Pancreas (tissue), 10 donors: ENCODE data around the gene LIMS2. TPM values are rescaled to one million over a fixed set of nuclear protein-coding genes. Genes with fewer than 3 reads are reported as not detected.

Experiments
- ATAC-seq, 4 donors: fragments of 200-7000 bp; cut with Tn5 transposase; one replicate each; pipeline versions ENCODE4 v1.8.0 to v1.9.1; 2020; ENCODE audit warnings: mild to moderate bottlenecking in 4 of 4, moderate library complexity in 4 of 4
- DNase-seq, 6 donors: peaks; one replicate each; pipeline ENCODE4 v3.0.0-alpha.2; 2020
- FAIRE-seq: peaks from 2 replicates; lab custom pipeline; 2012; peaks lifted over from hg19 to GRCh38; lab: Jason Lieb, UNC
- H3K27ac ChIP-seq, 4 donors: fragments of 200-600 bp; sonication (generic); 1 replicate in 3 of 4; 2 replicates in 1 of 4; pipeline versions ENCODE4 v1.5.0 to v1.8.0; 2020
- H3K27me3 ChIP-seq, 4 donors: fragments of 200-600 bp; one replicate each; pipeline ENCODE4 v1.8.0; 2021
- H3K36me3 ChIP-seq, 3 donors: fragments of 200-600 bp; sonication (generic) in 1 of 3; one replicate each; pipeline versions ENCODE4 v1.5.0 to v1.8.0; 2020 to 2021
- H3K4me1 ChIP-seq, 3 donors: fragments of 200-600 bp; one replicate each; pipeline ENCODE4 v1.8.0; 2021
- H3K4me3 ChIP-seq, 4 donors: fragments of 200-600 bp; sonication (generic) in 2 of 4; one replicate each; pipeline versions ENCODE4 v1.5.0 to v1.8.0; 2020 to 2021
- H3K9me3 ChIP-seq, 4 donors: fragments of 200-600 bp; one replicate each; pipeline ENCODE4 v1.8.0; 2021
- WGBS, 2 donors: extraction: QIAGEN DNeasy Blood & Tissue Kit; methylation state at CpG; one replicate each; pipeline ENCODE4 v1.1.7; 2013; 5-methylcytosine and 5-hydroxymethylcytosine counted together
- intact Hi-C, 3 donors: fragments of 100-400 bp; cut with DNase I; formaldehyde crosslinking; loops; one replicate each; pipeline versions ENCODE4 v1.11.1 to v1.14.2; 2022
- polyA plus RNA-seq, 2 donors: library from polyadenylated mRNA; stranded (reverse); fragments of 200-250 nt; gene quantifications; one replicate each; pipeline ENCODE4 v1.2.3, GENCODE V29; 2013
- total RNA-seq, 6 donors: library from RNA; stranded (reverse); fragmentation: NEBNext Ultra II Directional in 4 of 6; extraction: Animal tissue kit (Norgen Biotek cat#: 25700) in 4 of 6; gene quantifications; one replicate each; pipeline versions ENCODE4 v1.2.1 to v1.2.4, GENCODE V29; 2021 to 2023
- TF ChIP-seq, protein P1 (sequence below), 4 donors: fragments of 200-600 bp; sonication (generic) in 3 of 4; IDR thresholded peaks; one replicate each; pipeline versions ENCODE4 v1.5.0 to v1.8.0; 2021; ENCODE audit warnings: antibody characterized with exemption in 4 of 4
- donor health status: healthy with polysubstance abuse.
- donor health status: DM: no; HTN: no; CAD: no; lungs with moderate emphysema.
- donor health status: DM: no; HTN: no; CAD: no.
- donor health status: control.
- donor health status: control.
- donor health status: Bipolar disorder and iron deficiency.
- donor health status: DM: yes; HTN: yes; CAD: no.
- donor health status: DM: no; HTN: no; CAD: no.
- donor health status: DM: no; HTN: no; CAD: no.
- donor health status: DM: yes; HTN: yes; CAD: no.

Gene LIMS2
- total and polyA plus RNA-seq, 8 donors, result 2.2 to 139 (median 5.2) TPM

DNA sequence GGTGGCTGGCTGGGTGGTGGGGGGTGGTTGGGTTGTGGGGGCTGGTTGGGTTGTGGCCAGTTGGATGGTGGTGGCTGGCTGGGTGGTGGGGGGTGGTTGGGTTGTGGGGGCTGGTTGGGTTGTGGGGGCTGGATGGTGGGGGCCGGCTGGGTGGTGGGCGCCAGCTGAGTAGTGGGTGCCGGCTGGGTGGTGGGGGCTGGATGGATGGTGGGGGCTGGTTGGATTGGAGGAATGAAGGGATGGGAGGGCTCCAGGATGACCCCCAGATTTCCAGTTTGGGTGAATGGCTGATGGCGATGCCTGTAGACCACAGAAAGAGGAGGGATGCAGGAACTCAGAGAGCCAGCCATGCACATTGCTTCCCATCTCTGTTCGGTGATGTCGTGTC lies 56.1 kb downstream of the LIMS2 start:
- DNase-seq, result peak in 3 of 6 donors; percentile 4 to 26 (median 25)
- 92 to 97% methylated on average over 6 of the region's 6 CpGs for WGBS, 2 donors

DNA sequence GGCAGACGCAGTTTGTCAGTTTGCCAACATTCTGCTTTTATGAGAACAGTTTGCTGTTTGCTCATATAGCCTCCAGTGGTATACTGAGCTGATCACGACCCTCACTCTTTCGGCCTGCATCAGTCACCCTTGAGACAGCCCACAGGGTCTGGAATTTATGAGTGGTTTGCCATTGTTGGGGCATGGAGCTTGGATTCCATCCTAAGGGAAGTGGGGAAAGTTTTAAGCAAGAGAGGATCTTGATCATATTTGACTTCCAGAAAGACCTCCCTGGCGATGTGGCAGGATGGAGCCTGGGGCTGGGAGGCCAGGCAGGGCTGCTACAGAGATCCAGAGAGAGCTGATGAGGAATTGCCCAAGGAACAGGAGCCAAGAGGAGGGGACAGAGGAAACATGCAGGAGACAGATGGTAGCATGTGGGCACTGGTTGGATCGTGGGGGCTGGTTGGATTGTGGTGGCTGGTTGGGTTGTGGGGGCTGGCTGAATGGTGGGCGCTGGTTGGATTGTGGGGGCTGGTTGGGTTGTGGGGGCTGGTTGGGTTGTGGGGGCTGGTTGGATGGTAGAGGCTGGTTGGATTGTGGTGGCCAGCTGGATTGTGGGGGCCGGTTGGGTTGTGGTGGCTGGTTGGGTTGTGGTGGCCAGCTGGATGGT lies 56.7 kb downstream of the LIMS2 start:
- DNase-seq (peak in 3 of 6 donors; percentile 2 to 14 (median 10)), ATAC-seq (no peak), FAIRE-seq (no peak)
- Histone ChIP-seq H3K27ac (no peak overlapping the region), H3K36me3 (no peaks in the 10 kb centered on the region), H3K4me1 (no peaks in the 10 kb centered on the region), H3K4me3 (no peak overlapping the region), H3K27me3 (no peaks in the 10 kb centered on the region), H3K9me3 (no peaks in the 10 kb centered on the region)
- TF ChIP-seq, protein P1, sequence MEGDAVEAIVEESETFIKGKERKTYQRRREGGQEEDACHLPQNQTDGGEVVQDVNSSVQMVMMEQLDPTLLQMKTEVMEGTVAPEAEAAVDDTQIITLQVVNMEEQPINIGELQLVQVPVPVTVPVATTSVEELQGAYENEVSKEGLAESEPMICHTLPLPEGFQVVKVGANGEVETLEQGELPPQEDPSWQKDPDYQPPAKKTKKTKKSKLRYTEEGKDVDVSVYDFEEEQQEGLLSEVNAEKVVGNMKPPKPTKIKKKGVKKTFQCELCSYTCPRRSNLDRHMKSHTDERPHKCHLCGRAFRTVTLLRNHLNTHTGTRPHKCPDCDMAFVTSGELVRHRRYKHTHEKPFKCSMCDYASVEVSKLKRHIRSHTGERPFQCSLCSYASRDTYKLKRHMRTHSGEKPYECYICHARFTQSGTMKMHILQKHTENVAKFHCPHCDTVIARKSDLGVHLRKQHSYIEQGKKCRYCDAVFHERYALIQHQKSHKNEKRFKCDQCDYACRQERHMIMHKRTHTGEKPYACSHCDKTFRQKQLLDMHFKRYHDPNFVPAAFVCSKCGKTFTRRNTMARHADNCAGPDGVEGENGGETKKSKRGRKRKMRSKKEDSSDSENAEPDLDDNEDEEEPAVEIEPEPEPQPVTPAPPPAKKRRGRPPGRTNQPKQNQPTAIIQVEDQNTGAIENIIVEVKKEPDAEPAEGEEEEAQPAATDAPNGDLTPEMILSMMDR (IDR thresholded peaks at IDR 0.05), result no peak
- intact Hi-C loops, result no loop called here
- 71 to 77% methylated on average over 6 to 7 of the region's 7 CpGs for WGBS, 2 donors

More for the DNA sequence above, 56.1 kb downstream of the LIMS2 start:
- no peaks in the 10 kb centered on the region for H3K4me1 ChIP-seq
- intact Hi-C loops, result no loop called here
- no peak for ATAC-seq
- no peak overlapping the region for H3K4me3 ChIP-seq
- FAIRE-seq, result no peak
- TF ChIP-seq, protein P1 (IDR thresholded peaks at IDR 0.05), result no peak
- no peak overlapping the region for H3K27ac ChIP-seq
- H3K27me3 ChIP-seq, result no peaks in the 10 kb centered on the region
- no peaks in the 10 kb centered on the region for H3K9me3 ChIP-seq
- H3K36me3 ChIP-seq, result no peaks in the 10 kb centered on the region

DNA sequence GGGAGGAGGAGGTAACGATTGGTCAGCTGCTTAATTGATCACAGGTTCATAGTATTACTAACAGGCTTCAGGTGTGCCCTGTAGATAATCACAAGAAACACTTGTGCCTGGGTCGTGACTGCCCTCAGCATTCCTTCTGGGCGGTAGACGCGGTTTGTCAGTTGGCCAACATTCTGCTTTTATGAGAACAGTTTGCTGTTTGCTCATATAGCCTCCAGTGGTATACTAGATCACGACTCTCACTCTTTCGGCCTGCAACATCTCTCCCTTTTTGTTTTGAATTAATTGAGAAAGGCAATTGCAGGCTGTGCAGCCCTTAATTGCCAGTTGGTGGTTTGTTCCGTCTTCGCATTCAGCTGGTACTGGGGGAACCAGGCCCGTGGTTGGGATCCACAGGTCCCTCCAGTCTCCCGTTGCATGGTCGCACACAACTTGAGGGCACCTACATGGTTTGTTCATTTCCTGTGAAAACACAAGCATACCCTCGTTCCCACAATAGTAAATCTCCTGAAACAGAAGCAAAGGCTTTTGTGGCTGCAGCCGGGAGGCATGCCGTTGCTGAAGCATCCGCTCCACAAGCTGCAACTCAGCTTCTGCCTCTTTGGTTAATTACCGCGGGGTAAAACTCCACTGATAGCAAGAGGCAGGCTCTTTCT lies 59.7 kb downstream of the LIMS2 start:
- FAIRE-seq, result no peak
- intact Hi-C loops, result no loop called here
- DNase-seq, result peak in 2 of 6 donors; percentile 2 to 30
- no peaks in the 10 kb centered on the region for H3K4me1 ChIP-seq
- no peak overlapping the region for H3K27ac ChIP-seq
- WGBS, 2 donors, result 72 to 75% methylated on average over 18 of the region's 18 CpGs
- H3K4me3 ChIP-seq, result no peak overlapping the region
- no peaks in the 10 kb centered on the region for H3K9me3 ChIP-seq
- ATAC-seq, result no peak
- no peaks in the 10 kb centered on the region for H3K36me3 ChIP-seq
- TF ChIP-seq, protein P1 (IDR thresholded peaks at IDR 0.05), result no peak
- no peaks in the 10 kb centered on the region for H3K27me3 ChIP-seq

DNA sequence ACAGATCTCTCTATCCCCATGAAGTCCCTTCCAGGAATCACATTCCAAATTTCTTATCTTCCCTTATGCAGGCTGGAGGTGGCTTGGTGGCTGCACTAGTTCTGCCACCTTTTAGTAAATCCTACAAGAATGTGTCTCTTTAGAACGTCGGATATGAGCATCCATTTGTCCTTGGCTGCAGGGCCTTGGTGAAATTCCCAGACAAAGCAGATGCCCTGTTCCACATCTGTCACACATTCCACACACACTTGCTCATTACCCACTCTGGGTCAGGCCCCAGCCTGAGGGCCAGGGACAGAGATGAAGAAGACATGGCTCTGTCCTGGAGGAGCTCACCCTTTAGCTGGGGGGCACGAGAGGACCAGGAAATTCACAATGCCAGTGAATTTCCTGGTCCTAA lies 60.6 kb downstream of the LIMS2 start:
- ATAC-seq (no peak), FAIRE-seq (no peak), DNase-seq (peak in 2 of 6 donors; percentile 4 to 6)
- Histone ChIP-seq H3K4me1 (no peaks in the 10 kb centered on the region), H3K27ac (no peak overlapping the region), H3K27me3 (no peaks in the 10 kb centered on the region), H3K9me3 (no peaks in the 10 kb centered on the region), H3K4me3 (no peak overlapping the region), H3K36me3 (no peaks in the 10 kb centered on the region)
- TF ChIP-seq, protein P1 (IDR thresholded peaks at IDR 0.05), result no peak
- 45% methylated on average over 3 of the region's 3 CpGs for WGBS, 2 donors
- intact Hi-C loops, result no loop called here

DNA sequence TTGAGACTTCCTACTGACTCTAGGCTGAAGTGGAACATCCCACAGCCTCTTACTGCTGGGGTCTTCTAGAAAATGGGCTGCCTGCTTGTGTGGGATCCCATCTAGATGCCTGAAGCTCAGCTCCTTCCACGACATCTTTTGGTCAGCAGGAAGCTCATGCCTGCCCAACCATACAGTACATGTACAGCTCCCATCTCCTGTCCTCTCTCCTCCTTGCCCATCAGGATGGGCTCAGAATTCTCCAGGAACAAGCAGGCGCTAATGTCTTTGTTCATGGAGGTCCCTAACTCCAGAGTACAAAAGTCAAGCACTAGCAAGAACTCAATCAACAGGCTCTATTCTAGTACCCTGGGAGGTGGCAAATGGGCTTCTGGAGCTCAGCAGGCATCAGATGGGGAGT lies 61.1 kb downstream of the LIMS2 start:
- TF ChIP-seq, protein P1 (IDR thresholded peaks at IDR 0.05), result no peak
- Histone ChIP-seq H3K36me3 (no peaks in the 10 kb centered on the region), H3K27me3 (no peaks in the 10 kb centered on the region), H3K4me3 (no peak overlapping the region), H3K27ac (no peak overlapping the region), H3K4me1 (no peaks in the 10 kb centered on the region), H3K9me3 (no peaks in the 10 kb centered on the region)
- no peak for FAIRE-seq
- WGBS, 2 donors, result 77 to 81% methylated on average over 2 of the region's 2 CpGs
- intact Hi-C loops, result no loop called here
- no peak for ATAC-seq
- peak in 1 of 6 donors; percentile 1 for DNase-seq
